Measurements from ENCODE around the gene FXR2.

Gene FXR2

DNA sequence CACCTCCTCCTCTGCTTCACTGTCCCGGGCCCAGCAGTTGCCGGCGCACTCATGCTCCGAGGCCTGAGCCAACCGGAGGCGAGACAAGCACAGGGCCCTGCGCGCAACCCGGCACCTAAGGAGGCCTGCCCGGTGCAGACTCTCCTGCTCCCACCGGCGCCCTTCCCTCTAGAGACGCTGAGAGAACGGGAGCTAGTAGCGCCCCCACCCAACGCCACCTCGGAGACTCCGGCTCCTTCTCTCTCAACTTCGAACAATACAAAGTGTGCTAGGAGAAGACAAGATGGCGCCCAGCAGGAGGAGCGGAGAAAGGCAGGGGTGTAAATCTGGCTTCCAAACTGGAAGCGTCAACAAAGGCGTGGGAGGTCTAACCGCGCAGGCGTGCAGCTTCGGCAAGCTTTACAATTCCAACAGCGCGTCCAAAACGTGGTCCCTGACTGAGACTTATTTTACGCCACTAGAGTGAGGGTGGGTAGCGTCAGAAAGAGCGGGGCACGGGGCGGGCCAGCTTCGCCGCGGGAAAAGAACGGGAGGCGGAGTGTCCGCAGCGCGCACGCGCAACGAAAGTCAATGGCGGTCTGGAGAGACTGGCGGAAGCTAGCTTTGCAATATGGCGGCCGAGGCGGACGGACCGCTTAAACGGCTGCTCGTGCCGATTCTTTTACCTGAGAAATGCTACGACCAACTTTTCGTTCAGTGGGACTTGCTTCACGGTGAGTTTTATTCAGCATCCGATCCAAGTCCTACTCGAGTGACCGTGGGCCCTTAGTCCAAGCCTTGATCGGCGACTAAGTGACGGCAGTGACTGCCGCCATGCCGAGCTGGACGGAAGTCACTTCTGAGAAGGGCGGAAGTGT lies 31.2 kb downstream of the FXR2 start, which contains the start of gene MPDU1 (continued):
- TF ChIP-seq, protein P1, sequence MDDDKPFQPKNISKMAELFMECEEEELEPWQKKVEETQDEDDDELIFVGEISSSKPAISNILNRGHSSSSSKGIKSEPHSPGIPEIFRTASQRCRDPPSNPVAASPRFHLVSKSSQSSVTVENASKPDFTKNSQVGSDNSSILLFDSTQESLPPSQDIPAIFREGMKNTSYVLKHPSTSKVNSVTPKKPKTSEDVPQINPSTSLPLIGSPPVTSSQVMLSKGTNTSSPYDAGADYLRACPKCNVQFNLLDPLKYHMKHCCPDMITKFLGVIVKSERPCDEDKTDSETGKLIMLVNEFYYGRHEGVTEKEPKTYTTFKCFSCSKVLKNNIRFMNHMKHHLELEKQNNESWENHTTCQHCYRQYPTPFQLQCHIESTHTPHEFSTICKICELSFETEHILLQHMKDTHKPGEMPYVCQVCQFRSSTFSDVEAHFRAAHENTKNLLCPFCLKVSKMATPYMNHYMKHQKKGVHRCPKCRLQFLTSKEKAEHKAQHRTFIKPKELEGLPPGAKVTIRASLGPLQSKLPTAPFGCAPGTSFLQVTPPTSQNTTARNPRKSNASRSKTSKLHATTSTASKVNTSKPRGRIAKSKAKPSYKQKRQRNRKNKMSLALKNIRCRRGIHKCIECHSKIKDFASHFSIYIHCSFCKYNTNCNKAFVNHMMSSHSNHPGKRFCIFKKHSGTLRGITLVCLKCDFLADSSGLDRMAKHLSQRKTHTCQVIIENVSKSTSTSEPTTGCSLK (tag by site-specific recombination; IDR thresholded peaks at IDR 0.05) = no peak
- no peak for TF ChIP-seq ZNF155 (tag by site-specific recombination; IDR thresholded peaks at IDR 0.05)
- TF ChIP-seq ZNF677 (tag by site-specific recombination; IDR thresholded peaks at IDR 0.05) = no peak
- TF ChIP-seq KLF7 (tag by site-specific recombination; IDR thresholded peaks at IDR 0.05; ENCODE audit: borderline replicate concordance) = no peak
- no peak for TF ChIP-seq ZNF514 (tag by site-specific recombination; IDR thresholded peaks at IDR 0.05)
- no peak for TF ChIP-seq ZNF138 (tag by site-specific recombination; IDR thresholded peaks at IDR 0.05; ENCODE audit: borderline replicate concordance)
- TF ChIP-seq ZNF830 (tag by site-specific recombination; IDR thresholded peaks at IDR 0.05; ENCODE audit: low read depth) = no peak
- 0 out of 2 replicates have a peak, but pooled peaks have one; percentile 16 for TF ChIP-seq OSR2 (tag by site-specific recombination; IDR thresholded peaks at IDR 0.05)
- TF ChIP-seq ZNF157 (tag by site-specific recombination; IDR thresholded peaks at IDR 0.05) = no peak
- TF ChIP-seq, protein P2, sequence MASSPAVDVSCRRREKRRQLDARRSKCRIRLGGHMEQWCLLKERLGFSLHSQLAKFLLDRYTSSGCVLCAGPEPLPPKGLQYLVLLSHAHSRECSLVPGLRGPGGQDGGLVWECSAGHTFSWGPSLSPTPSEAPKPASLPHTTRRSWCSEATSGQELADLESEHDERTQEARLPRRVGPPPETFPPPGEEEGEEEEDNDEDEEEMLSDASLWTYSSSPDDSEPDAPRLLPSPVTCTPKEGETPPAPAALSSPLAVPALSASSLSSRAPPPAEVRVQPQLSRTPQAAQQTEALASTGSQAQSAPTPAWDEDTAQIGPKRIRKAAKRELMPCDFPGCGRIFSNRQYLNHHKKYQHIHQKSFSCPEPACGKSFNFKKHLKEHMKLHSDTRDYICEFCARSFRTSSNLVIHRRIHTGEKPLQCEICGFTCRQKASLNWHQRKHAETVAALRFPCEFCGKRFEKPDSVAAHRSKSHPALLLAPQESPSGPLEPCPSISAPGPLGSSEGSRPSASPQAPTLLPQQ (tag by site-specific recombination; IDR thresholded peaks at IDR 0.05) = peak; percentile 61
- TF ChIP-seq FEZF1 (tag by site-specific recombination; IDR thresholded peaks at IDR 0.05) = peak; percentile 13; the same call in 1 of the 2 replicates
- peak; percentile 91 for TF ChIP-seq SP3 (tag by site-specific recombination; IDR thresholded peaks at IDR 0.05)
- TF ChIP-seq ZNF146 (tag by site-specific recombination; IDR thresholded peaks at IDR 0.05) = no peak
- TF ChIP-seq, protein P3, sequence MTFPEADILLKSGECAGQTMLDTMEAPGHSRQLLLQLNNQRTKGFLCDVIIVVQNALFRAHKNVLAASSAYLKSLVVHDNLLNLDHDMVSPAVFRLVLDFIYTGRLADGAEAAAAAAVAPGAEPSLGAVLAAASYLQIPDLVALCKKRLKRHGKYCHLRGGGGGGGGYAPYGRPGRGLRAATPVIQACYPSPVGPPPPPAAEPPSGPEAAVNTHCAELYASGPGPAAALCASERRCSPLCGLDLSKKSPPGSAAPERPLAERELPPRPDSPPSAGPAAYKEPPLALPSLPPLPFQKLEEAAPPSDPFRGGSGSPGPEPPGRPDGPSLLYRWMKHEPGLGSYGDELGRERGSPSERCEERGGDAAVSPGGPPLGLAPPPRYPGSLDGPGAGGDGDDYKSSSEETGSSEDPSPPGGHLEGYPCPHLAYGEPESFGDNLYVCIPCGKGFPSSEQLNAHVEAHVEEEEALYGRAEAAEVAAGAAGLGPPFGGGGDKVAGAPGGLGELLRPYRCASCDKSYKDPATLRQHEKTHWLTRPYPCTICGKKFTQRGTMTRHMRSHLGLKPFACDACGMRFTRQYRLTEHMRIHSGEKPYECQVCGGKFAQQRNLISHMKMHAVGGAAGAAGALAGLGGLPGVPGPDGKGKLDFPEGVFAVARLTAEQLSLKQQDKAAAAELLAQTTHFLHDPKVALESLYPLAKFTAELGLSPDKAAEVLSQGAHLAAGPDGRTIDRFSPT (tag by site-specific recombination; IDR thresholded peaks at IDR 0.05) = peak; percentile 88; the same call in 1 of the 2 replicates
- TF ChIP-seq KLF16 (tag by site-specific recombination; IDR thresholded peaks at IDR 0.05) = peak; percentile 81; the same call in 1 of the 2 replicates
- TF ChIP-seq ZNF354C (tag by site-specific recombination; IDR thresholded peaks at IDR 0.05; ENCODE audit: borderline replicate concordance, low read depth) = no peak
- TF ChIP-seq SP7 (tag by site-specific recombination; IDR thresholded peaks at IDR 0.05) = peak; percentile 82
- peak; percentile 42; the same call in 1 of the 2 replicates for TF ChIP-seq OVOL3 (tag by site-specific recombination; IDR thresholded peaks at IDR 0.05)
- TF ChIP-seq, protein P4, sequence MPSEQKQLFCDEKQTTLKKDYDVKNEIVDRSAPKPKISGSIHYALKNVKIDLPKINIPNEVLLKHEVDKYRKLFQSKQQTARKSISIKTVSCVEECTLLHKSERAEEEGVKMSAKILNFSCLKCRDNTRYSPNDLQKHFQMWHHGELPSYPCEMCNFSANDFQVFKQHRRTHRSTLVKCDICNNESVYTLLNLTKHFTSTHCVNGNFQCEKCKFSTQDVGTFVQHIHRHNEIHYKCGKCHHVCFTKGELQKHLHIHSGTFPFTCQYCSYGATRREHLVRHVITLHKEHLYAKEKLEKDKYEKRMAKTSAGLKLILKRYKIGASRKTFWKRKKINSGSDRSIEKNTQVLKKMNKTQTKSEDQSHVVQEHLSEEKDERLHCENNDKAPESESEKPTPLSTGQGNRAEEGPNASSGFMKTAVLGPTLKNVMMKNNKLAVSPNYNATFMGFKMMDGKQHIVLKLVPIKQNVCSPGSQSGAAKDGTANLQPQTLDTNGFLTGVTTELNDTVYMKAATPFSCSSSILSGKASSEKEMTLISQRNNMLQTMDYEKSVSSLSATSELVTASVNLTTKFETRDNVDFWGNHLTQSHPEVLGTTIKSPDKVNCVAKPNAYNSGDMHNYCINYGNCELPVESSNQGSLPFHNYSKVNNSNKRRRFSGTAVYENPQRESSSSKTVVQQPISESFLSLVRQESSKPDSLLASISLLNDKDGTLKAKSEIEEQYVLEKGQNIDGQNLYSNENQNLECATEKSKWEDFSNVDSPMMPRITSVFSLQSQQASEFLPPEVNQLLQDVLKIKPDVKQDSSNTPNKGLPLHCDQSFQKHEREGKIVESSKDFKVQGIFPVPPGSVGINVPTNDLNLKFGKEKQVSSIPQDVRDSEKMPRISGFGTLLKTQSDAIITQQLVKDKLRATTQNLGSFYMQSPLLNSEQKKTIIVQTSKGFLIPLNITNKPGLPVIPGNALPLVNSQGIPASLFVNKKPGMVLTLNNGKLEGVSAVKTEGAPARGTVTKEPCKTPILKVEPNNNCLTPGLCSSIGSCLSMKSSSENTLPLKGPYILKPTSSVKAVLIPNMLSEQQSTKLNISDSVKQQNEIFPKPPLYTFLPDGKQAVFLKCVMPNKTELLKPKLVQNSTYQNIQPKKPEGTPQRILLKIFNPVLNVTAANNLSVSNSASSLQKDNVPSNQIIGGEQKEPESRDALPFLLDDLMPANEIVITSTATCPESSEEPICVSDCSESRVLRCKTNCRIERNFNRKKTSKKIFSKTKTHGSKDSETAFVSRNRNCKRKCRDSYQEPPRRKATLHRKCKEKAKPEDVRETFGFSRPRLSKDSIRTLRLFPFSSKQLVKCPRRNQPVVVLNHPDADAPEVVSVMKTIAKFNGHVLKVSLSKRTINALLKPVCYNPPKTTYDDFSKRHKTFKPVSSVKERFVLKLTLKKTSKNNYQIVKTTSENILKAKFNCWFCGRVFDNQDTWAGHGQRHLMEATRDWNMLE (tag by site-specific recombination; conservative IDR thresholded peaks at IDR 0.05; ENCODE audit: low read depth) = peak; percentile 84
- peak; percentile 50; the same call in 1 of the 2 replicates for TF ChIP-seq BCL11A (tag by site-specific recombination; IDR thresholded peaks at IDR 0.05; ENCODE audit: low read depth)
- peak; percentile 64; the same call in 1 of the 2 replicates for TF ChIP-seq ZNF610 (tag by site-specific recombination; IDR thresholded peaks at IDR 0.05; ENCODE audit: borderline replicate concordance)
- peak; percentile 87 for TF ChIP-seq ZNF341 (tag by site-specific recombination; IDR thresholded peaks at IDR 0.05; ENCODE audit: low read depth)
- TF ChIP-seq, protein P5, sequence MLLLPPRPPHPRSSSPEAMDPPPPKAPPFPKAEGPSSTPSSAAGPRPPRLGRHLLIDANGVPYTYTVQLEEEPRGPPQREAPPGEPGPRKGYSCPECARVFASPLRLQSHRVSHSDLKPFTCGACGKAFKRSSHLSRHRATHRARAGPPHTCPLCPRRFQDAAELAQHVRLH (tag by site-specific recombination; IDR thresholded peaks at IDR 0.05) = 0 out of 2 replicates have a peak, but pooled peaks have one; percentile 65
